DMS79 (cell line): ENCODE measurements around the gene MPPE1.
"Not testable (repeated sequence)": the region's sequence is repeated elsewhere in the genome, so short reads cannot be mapped to it uniquely, and the experiment has no call there.

Experiments
- DNase-seq: peaks from one replicate; lab custom pipeline; 2025; lab: John Stamatoyannopoulos, UW

The MPPE1 gene, protein sequence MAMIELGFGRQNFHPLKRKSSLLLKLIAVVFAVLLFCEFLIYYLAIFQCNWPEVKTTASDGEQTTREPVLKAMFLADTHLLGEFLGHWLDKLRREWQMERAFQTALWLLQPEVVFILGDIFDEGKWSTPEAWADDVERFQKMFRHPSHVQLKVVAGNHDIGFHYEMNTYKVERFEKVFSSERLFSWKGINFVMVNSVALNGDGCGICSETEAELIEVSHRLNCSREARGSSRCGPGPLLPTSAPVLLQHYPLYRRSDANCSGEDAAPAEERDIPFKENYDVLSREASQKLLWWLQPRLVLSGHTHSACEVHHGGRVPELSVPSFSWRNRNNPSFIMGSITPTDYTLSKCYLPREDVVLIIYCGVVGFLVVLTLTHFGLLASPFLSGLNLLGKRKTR

DNA sequence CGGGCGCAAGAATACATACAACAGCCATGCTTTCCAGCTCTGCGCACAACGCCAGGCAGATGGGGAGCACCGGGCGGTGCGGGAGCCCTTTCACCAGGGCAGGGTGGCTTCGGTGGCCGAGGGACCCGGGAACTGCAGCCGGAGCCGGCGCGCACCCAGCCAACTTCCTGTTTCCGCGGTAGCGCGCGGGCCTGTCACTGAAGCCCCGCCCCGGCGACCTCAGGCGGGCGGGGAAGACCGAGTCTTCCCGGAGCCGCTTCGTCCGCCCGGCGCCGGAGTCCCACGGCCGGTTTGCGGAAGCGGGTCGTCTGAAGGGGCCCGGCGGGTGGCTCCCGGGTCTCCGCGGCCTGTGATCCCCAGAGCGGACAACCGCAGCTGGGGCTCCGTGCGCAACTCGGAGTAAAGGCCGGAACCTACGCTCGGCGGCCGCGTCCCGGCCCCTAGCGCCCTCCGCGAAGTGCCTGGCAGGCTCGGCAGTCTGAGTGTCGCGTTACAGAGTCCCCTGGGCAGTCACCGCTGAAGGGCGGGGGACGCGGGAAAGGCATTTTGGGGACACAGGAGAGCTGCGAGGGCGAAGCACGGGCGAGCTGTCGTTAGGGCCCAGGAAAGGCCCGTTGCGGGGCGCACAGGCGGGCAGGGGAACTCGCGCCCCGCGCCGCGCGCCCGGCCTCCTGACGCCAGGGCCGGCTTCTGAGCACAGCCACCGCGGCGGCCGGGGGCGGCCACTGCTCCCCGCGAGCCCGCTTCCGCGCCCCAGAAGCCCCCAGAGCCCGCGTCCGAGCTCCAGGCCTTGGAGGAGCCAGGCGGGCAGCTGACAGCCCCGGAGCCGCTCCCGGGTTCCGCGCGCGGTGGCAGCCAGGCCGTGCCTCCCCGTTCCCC is at the start of gene MPPE1:
Gene MPPE1 (minus strand): TSS at position 136 of the 879 bp plus-strand sequence. CDS start 11,053 bp downstream, outside the sequence.
- DNase-seq = peak; percentile 69

DNA sequence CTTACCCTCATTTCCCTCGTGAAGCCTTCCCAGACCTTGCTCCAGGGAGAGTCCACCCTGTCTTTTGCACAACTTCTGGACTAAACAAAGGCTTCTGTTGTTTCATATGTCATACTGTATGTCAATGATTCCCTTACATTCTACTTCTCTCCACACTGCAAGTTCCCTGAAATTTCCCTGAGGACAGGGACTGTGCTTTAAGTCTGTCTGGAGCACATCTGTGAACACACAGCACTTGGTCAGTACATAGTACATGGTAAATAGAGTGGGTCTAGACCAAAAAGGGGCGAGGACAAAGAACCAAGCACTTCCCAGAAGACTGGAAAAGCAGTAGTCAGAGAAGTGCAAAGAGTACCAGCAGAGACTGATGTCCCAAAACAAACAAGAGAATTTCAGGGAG is 49.5 kb upstream of the MPPE1 start:
- no peak for DNase-seq

DNA sequence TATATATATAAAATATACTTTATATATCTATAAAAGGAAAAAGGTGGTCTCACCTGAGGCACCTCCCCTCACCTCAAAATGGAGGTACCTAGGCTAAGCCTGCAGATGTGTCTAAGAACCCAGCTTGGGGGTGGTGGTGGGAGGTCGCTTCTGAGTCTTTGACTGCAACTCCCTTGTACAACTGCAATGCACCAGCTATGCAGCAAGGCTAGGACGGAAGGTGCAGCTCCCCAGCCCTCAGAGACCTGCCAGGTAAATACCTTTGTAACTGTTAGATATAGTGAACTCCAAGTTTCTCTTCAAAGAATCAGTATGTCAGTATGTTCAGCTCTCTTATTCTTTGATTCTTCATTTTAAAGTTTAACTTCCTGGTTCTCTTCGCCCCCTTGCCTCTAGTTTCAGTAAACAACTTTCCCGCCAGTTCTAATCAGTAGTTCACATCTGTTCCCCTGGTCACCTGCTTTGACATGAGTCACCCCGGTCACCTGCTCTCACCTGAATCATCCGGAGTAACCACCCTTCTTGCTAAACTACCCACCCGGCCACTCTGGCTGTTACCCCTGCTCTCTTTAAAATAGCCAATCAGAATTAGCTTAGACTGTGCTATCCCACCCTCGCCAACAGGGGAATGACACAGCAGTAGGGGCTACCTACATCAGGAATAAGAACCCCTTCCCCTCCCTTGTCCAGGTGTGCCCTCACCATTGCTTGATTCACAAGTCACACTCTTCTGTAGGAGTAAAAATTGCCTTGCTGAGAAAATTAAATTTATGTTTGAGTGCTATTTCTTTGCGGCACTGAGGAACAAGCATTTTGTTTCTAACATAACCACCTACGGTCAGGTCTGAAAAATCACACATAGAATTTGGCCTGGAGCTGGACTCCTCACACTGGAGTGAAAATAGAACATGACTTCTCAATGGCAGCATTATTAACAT is 48.5 kb upstream of the MPPE1 start:
- DNase-seq = no peak

DNA sequence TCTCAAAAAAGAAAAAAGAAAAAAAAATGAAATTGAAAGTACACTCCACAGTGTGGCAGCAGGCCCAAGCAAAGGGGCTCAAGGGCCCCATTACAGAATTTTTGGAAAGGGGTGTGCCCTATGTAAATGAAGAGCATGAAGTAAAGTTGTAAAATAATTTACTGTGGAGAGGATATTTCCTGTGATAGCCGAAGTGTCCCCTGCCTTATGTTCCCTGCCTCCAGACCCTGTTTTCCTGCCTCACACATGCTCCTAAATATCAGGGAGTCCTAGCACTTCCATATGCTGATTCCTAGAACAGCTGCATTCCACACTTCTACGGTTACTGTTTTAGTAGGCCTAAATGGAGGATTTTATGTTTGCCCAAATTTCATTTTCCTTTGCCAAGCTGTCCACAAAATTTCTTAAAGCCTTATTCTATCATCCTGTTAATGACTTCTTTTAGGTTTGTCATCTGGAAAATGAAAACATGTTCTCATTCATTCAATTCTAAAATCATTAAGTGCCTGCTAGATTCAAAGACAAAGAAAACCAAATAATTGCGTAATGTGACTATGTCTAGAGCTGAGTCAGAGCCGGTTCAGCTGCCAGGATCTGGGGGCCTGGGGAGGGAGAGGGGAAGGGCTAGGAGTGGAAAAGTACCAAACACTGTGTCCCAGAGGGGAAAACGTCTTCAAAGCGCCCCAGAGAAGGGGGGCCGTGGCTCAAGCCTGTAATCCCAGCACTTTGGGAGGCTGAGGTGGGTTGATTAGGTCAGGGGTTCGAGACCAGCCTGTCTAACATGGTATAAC is 47.3 kb upstream of the MPPE1 start:
- no peak for DNase-seq

DNA sequence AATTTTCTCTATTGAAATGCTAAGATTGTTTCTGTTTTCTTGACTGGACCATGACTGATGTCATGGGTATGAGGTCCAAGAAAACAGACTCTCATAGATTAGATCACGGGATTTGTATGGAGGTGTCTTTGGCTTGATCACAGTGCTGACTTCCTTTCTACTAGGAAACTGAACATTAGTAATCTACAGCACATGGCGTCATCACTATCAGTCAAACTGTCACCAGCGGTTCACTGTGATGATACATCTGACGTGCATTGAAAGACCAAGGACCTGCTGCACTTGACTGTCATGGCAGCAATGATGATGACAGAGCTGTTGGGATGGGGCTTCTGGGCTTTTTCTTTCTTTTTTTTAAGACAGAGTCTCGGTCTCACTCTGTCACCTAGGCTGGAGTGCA is 45.0 kb upstream of the MPPE1 start:
- no peak for DNase-seq

DNA sequence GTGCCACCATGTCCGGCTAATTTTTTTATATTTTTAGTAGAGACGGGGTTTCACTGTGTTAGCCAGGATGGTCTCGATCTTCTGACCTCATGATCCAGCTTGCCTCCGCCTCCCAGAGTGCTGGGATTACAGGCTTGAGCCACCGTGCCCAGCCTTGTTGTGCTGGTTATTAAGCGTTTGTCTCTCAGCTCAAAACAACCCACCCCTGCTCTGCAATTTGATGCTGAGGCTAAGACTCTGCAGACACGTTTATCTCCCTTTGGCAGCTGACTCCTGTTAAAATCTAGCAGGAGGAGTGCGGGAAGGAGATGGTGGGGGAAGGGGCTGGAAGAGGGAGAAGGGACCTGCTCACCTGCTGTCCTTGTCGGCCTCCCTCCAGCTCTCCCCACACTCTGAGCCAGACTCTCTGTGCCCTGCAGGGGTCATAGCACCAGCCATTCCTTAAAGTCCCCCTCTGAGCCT is 43.3 kb upstream of the MPPE1 start:
- no peak for DNase-seq

DNA sequence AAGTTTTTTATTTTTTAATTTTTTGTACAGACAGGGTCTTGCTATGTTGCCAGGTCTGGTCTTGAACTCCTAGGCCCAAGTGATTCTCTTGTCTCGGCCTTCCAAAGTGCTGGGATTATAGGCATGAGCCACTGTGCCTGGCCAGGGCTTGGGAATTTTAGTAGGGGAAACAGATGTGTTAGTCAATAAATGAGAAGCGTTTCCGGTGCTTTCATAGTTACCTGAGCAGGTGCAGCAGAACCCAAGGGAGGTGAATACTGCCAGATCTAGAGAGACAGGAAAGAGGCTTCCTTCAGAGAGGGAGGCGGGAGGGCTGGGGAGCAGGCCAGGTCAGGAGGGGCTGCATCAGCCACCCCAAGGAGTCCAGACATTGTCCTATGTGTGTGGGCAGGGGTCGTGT is 42.7 kb upstream of the MPPE1 start:
- no peak for DNase-seq

DNA sequence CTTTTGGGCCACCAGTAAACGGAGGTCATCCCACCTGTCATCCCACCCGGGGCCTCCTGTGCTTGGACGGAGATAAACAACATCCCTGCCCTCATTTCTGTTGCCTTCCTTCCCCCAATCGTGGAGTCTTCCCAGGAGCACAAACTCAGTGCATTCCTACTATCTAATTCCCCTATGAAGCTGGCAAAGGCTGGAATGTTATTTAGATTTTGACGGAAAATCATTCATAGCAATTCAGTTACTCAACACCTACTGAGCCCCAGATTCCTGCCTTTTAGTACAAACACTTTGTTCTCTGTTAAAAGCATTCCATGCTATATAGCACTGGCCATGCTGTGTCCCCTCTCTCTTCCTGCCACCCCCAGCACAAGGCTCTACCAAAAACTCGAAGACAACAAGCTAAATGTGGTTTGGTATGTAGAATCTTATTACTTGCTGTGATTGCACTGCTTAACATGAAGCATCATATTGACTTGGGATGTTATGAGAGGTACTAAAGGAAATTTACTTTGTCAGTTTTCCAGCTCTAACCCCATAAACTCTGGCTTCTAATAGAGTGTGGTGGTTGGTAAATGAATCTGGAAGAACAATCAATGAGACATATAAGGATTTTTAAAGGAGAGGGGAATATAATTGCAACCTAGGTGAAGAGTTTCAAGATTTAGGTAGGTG is 40.9 kb upstream of the MPPE1 start:
- no peak for DNase-seq

DNA sequence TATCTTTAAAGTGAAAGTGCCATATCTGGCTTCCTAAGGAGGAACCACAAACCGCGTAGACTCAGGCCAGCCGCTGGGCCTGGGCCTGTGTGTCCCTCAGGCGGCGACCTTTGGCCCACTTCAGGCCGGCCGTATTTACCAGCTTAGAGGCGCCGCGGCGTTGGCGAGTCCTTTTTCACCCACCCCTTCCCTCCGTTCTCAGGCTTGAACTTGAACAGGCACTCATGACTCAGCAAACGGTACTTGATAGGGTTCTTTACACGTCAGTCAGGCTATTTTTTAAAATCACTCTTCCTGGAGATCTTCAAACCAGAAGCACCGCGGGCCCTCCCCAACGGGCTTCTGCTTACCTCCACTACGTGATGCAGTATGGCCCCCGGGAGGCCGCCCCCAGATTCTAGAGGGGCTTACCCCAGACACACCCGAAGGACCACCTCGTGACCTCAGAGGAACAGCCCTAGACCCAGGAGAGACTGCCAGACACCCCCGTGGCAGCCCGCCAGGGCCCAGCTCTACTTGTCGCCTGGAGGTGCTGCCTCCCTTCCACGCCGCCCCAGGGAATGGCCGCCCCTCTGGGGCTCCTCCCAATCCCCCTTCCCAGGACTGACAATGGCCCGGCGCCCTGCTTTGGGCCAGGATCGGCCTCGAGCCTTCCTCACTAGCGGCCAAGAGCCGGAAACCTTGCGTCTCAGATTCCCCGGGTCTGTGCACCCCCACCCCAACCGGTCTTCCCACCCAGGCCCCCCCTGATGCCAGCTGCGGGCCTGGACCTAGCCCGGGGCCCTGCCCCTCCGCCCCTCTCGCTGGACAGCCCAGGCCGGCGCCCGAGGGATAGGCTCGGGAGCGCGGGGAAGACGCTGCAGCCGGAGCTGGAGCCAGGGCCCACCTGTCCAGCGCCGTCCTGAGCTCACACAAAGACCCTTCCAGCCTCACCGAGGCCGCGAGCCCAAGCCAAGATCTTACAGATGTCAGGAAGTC is 39.4 kb upstream of the MPPE1 start:
- peak; percentile 18 for DNase-seq

DNA sequence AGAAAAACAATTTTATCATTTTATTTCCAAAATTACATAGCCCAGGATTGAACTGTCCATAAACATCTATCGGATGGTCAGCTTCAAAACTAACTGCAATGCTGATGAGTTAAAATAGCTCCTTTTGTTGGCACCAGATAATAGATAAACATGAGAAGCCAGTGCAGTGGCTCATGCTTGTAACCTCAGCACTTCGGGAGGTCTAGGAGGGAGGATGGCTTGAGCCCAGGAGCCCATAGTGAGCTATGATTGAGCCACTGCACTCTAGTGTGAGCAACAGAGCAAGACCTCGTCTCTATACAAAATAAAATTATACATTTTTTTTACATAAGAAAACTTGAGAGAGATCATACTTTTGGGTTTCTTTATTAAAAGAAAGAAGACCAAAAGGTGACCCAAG is 38.6 kb upstream of the MPPE1 start:
- no peak for DNase-seq

DNA sequence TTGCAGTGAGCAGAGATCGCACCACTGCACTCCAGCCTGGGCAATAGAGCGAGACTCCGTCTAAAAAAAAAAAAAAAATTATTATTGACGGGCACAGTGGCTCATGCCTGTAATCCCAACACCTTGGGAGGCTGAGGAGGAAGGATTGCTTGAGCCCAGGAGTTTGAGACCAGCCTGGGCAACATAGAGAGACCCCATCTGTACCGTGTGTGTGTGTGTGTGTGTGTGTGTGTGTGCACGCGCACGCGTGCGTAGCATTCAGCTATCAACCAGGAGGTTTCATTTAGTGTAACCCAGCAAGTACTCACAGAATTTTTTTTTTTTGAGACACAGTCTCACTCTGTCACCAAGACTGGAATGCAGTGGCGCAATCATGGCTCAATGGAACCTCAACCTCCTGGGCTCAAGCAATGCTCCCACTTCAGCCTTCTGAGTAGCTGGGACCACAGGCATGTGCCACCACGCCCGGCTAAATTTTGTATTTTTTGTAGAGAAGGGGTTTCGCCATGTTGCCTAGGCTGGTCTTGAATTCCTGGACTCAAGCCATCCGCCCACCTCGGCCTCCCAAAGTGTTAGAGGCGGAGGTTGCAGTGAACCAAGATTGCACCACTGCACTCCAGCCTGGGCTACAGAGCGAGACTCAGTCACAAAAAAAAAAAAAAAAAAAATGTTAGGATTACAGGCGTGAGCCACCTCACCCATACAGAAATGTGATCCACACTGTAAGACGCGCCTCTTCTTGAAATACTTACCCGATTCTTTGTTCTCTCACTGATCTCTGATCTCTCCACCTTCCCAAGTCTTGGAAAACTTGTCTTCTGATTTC is 37.9 kb upstream of the MPPE1 start:
- not testable (repeated sequence) for DNase-seq

DNA sequence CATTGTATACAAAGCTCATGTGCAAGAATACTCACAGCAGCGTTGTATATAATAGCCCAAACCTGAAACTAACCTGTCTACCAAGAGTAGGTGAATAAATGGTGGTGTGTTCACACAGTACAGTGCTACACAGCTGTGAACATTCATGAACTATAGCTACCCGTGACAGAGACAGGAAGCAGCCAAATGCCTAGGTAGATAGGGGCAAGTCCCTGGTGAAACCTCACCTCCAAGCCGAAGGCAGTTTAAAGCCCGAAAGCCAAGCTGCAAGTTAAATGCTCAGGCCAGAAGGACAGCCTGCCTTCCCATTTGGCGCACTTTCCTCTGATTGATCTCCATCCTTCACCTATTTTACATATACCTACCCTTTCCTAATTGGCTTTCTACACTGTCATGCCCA is 36.7 kb upstream of the MPPE1 start:
- DNase-seq = no peak

DNA sequence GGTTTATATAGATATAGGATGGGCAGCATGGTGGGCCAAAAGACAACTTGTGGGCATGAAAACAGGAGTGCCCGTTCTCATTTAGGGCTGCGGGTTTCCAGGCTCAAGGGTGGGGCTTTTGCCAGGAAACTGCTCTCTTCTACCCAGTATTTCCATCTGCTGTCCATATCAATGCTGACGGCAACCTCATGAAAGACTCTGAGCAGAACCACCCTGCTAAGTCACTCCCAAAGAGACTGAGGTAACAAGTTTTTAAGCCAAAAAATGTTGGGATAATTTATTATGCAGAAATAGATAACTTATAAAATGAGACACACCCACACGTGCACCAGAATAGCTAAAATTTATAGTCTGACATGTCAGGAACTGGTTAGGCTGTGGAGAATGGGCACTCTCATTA is 36.1 kb upstream of the MPPE1 start:
- DNase-seq = no peak

DNA sequence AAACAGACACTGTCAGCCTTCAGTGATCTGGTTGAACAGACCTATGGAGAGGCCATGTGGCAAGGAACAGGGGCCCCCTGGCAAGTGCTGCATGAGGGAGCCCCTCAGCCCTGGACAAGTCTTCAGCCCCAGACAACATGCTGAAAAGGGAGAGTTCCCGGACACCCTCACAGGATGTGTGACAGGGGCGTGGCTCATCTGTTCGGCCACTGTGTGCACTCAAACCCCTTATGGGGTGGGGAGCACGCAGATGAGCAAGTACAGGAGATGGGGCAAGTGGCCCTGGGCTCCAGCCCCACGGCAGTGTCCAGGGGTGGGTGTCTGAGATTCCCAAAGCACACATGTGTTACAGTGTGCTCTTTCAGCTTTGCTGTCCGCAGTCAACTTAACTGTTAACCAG is 35.4 kb upstream of the MPPE1 start:
- no peak for DNase-seq

DNA sequence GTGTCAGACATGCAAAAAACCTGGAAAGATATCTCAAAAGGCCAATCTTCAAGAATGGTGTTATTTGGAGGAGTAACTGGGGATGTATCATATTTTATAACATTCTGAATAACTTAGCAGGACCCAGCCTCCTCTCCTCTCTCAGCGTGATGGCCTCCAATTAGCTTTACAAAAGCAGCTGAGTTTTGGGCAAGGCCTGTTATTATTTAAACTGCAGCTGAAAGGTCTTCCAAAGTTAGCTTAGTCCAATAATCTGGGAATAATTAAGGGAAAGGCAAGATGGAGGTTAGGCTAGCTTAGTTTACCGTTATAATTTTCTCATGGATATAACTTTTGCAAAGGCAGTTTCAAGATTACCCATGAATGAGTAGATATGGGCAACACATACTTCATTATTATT is 32.8 kb upstream of the MPPE1 start:
- no peak for DNase-seq

DNA sequence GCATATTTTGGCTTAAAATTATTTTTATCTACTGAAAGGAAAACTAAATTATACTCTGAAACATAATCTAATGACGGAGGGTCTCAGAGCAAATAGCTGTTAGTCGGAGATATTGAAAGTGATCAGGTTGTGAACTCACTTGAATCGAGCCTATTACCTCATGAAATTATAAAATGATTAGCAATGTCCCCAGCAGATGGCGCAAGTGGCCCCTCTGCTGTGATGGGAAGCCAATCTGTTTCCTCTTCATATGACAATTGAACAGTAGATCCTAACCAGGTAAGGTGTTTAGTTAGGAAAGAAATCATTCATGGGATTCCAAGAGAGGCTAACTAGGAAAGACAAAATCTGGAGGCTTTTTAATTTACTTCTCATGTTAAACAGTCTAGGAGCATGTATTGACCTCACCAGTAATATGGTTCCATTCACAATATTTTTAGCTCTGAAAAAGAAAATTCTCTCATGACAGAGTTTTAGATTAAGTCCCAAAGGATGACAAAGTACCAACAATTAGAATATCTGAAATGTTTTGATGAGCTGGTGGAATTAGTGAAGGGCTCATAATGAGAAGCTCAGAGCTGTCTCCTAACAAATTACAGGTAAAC is 29.9 kb upstream of the MPPE1 start:
- peak; percentile 15 for DNase-seq

DNA sequence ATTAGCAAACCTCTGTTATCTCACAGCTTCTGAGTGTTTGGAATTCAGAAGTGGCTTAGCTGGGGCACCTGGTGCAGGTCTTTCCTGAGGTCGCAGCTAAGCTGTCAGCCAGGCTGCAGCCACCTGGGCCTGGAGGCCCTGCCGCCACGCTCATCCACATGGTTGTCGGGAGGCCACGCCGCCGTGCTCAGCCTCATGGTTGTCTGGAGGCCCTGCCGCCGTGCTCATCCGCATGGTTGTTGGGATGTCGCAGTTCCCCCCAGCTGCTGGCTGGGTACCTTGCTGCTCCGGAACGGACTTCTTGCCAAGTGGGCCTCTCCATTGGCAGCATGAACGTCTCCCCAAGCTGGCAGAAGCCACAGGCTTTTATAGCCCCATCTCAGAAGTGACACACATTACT is 24.3 kb upstream of the MPPE1 start:
- DNase-seq = no peak

DNA sequence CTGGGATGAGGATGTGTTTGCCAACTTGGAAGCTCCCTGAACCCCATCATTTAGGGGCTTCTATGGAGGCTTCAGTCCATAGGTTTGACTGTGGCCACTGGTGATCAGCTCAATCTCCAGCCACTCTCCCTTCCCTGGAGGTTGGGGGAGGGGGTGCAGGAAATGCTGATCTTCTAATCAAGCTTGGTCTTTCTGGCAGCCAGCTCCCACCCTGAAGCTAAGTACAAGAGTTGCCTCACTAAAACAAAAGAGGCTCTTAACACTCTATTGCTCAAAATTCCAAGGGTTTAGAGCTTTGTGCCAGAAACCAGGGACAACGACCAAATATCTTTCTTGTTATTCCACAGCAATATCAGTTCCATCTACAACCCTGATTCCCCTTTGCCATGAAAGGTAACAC is 19.4 kb upstream of the MPPE1 start:
- DNase-seq = no peak
